Ishikawa (cell line): ENCODE data around the gene SMYD3.

Experiments used
- EP300 ChIP-seq: IDR thresholded peaks from 2 replicates; pipeline ENCODE4 v1.6.1; 2012; ENCODE audit warnings: borderline replicate concordance
- YY1 ChIP-seq: IDR thresholded peaks from 2 replicates; pipeline ENCODE4 v1.6.1; 2012; ENCODE audit warnings: low read depth

DNA sequence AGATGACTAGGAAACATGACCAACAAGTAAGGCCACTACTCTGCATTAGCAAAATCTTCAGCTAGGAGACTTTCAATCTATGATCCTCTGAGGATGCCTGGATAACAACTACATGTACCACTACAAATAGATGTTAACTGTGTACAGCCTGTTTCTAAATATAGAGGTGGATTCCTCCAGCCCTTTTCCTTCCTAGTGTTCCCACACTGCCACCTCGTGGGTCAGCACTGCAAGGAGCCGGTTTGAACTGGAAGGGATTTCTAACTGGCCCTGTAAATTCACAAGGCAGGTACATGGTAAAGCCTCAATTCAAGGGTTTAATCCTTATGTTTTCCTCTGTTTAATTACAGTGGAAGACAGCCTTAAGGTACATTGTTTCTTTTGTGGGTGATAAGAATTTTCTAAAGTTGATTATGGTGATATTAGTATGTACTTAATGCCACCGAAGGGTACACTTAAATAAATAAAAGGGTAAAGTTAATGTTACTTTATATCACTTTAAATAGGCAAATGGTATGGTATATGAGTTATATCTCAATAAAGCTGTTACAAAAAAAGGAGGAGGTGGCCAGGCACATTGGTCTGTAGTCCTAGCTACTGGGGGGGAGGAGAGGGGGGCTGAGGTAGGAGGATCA is 14.4 kb downstream of the SMYD3 start:
- TF ChIP-seq EP300 (no peak), YY1 (no peak)
